HUES6 (cell line): ENCODE measurements around the gene NUP205.

Experiments
- H3K27ac ChIP-seq: 2 replicates; pipeline ENCODE4 v1.7.0; 2013; ENCODE audit warnings: low read depth, mild to moderate bottlenecking, low read length, inconsistent platforms
- H3K27me3 ChIP-seq: 2 replicates; pipeline ENCODE4 v1.6.1; 2013; ENCODE audit warnings: low read length; ENCODE audit not compliant: control insufficient read depth, insufficient read depth
- H3K36me3 ChIP-seq: 2 replicates; pipeline ENCODE4 v1.6.1; 2013; ENCODE audit warnings: low read length; ENCODE audit not compliant: control insufficient read depth, insufficient read depth
- H3K4me1 ChIP-seq: 2 replicates; pipeline ENCODE4 v1.6.1; 2013; ENCODE audit warnings: low read length; ENCODE audit not compliant: control insufficient read depth, insufficient read depth
- H3K4me3 ChIP-seq: 2 replicates; pipeline ENCODE4 v1.5.1; 2013; ENCODE audit warnings: low read depth, low read length
- H3K9ac ChIP-seq: one replicate; pipeline ENCODE4 v1.6.1; 2013; ENCODE audit warnings: mild to moderate bottlenecking, low read length
- H3K9me3 ChIP-seq: 2 replicates; pipeline ENCODE4 v1.6.1; 2013; ENCODE audit warnings: low read depth, low read length; ENCODE audit not compliant: control insufficient read depth, insufficient read depth

Gene NUP205

GRCh38 chr7:135597181-135597925 lies 39.6 kb downstream of the NUP205 start:
- H3K4me1 ChIP-seq = no peaks in the 10 kb centered on the region
- no peak overlapping the region for H3K27ac ChIP-seq
- no peaks in the 10 kb centered on the region for H3K9me3 ChIP-seq
- no peaks in the 10 kb centered on the region for H3K27me3 ChIP-seq
- H3K36me3 ChIP-seq = peaks cover 94% of the 10 kb centered on the region
- no peak overlapping the region for H3K9ac ChIP-seq
- no peak overlapping the region for H3K4me3 ChIP-seq

- no peak overlapping the region for H3K27ac ChIP-seq
- no peaks in the 10 kb centered on the region for H3K4me1 ChIP-seq
- no peaks in the 10 kb centered on the region for H3K27me3 ChIP-seq
- no peaks in the 10 kb centered on the region for H3K9me3 ChIP-seq
- no peak overlapping the region for H3K9ac ChIP-seq
- H3K4me3 ChIP-seq = no peak overlapping the region
- H3K36me3 ChIP-seq = peaks cover 94% of the 10 kb centered on the region
Measured at GRCh38 chr7:135597926-135598305, 40.2 kb downstream of the NUP205 start.

- H3K9me3 ChIP-seq = no peaks in the 10 kb centered on the region
- no peaks in the 10 kb centered on the region for H3K27me3 ChIP-seq
- no peaks in the 10 kb centered on the region for H3K4me1 ChIP-seq
- H3K36me3 ChIP-seq = peaks cover 94% of the 10 kb centered on the region
- no peak overlapping the region for H3K4me3 ChIP-seq
- no peak overlapping the region for H3K9ac ChIP-seq
- no peak overlapping the region for H3K27ac ChIP-seq
Measured at GRCh38 chr7:135599471-135599870, 41.8 kb downstream of the NUP205 start.

GRCh38 chr7:135600226-135600625 lies 42.5 kb downstream of the NUP205 start:
- Histone ChIP-seq H3K9ac (no peak overlapping the region), H3K4me3 (no peak overlapping the region), H3K4me1 (no peaks in the 10 kb centered on the region), H3K27ac (no peak overlapping the region), H3K36me3 (peaks cover 94% of the 10 kb centered on the region), H3K27me3 (no peaks in the 10 kb centered on the region), H3K9me3 (no peaks in the 10 kb centered on the region)

- Histone ChIP-seq H3K9ac (no peak overlapping the region), H3K4me1 (no peaks in the 10 kb centered on the region), H3K4me3 (no peak overlapping the region), H3K36me3 (peaks cover 96% of the 10 kb centered on the region), H3K27me3 (no peaks in the 10 kb centered on the region), H3K27ac (no peak overlapping the region), H3K9me3 (no peaks in the 10 kb centered on the region)
Measured at GRCh38 chr7:135601182-135601581, 43.5 kb downstream of the NUP205 start.

GRCh38 chr7:135602304-135602703 lies 44.6 kb downstream of the NUP205 start:
- Histone ChIP-seq H3K27me3 (no peaks in the 10 kb centered on the region), H3K9me3 (no peaks in the 10 kb centered on the region), H3K4me3 (no peak overlapping the region), H3K9ac (no peak overlapping the region), H3K36me3 (peaks cover 98% of the 10 kb centered on the region), H3K27ac (no peak overlapping the region), H3K4me1 (no peaks in the 10 kb centered on the region)

GRCh38 chr7:135616136-135616535 lies 58.4 kb downstream of the NUP205 start:
- Histone ChIP-seq H3K36me3 (peaks cover 92% of the 10 kb centered on the region), H3K27me3 (no peaks in the 10 kb centered on the region), H3K4me3 (no peak overlapping the region), H3K27ac (no peak overlapping the region), H3K9me3 (no peaks in the 10 kb centered on the region), H3K9ac (no peak overlapping the region), H3K4me1 (no peaks in the 10 kb centered on the region)

- Histone ChIP-seq H3K27me3 (no peaks in the 10 kb centered on the region), H3K4me3 (no peak overlapping the region), H3K9me3 (no peaks in the 10 kb centered on the region), H3K27ac (no peak overlapping the region), H3K9ac (no peak overlapping the region), H3K36me3 (peaks cover 82% of the 10 kb centered on the region), H3K4me1 (no peaks in the 10 kb centered on the region)
Measured at GRCh38 chr7:135617781-135618180, 60.1 kb downstream of the NUP205 start.

GRCh38 chr7:135618510-135618909 lies 60.8 kb downstream of the NUP205 start:
- Histone ChIP-seq H3K4me1 (no peaks in the 10 kb centered on the region), H3K9me3 (no peaks in the 10 kb centered on the region), H3K4me3 (no peak overlapping the region), H3K36me3 (peaks cover 88% of the 10 kb centered on the region), H3K27me3 (no peaks in the 10 kb centered on the region), H3K27ac (no peak overlapping the region), H3K9ac (no peak overlapping the region)

- no peak overlapping the region for H3K9ac ChIP-seq
- no peak overlapping the region for H3K4me3 ChIP-seq
- H3K4me1 ChIP-seq = no peaks in the 10 kb centered on the region
- no peak overlapping the region for H3K27ac ChIP-seq
- H3K36me3 ChIP-seq = peaks cover 85% of the 10 kb centered on the region
- no peaks in the 10 kb centered on the region for H3K9me3 ChIP-seq
- H3K27me3 ChIP-seq = no peaks in the 10 kb centered on the region
Measured at GRCh38 chr7:135620447-135620846, 62.7 kb downstream of the NUP205 start.

- no peak overlapping the region for H3K9ac ChIP-seq
- no peak overlapping the region for H3K4me3 ChIP-seq
- peaks cover 85% of the 10 kb centered on the region for H3K36me3 ChIP-seq
- no peak overlapping the region for H3K27ac ChIP-seq
- H3K9me3 ChIP-seq = no peaks in the 10 kb centered on the region
- no peaks in the 10 kb centered on the region for H3K27me3 ChIP-seq
- no peaks in the 10 kb centered on the region for H3K4me1 ChIP-seq
Measured at GRCh38 chr7:135620980-135621850, 63.5 kb downstream of the NUP205 start.
